ENCODE results near the gene MAN1A2.
"Not testable (repeated sequence)": the region's sequence is repeated elsewhere in the genome, so short reads cannot be mapped to it uniquely, and the experiment has no call there.

The MAN1A2 gene

DNA sequence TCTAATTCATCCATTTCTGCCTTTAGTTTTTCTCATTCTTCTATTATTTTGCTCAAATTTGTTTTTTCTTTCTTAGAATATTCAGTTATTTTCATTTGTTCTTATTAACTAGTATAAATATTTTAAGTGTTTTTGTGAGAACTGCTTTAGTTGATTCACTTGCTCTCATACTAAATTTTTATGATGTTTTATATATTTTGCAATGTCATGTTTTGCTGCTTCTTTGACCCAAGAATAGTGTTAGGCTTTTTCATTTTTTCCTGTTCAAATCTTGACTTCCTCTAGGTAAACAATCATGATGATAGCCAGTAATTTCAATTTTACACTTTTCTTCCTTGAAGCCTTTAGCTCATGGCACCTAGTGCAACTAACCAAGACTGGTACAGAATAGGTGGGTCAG is 45.2 kb downstream of the MAN1A2 start:
- Mint-ChIP-seq H3K4me3 (no peak overlapping the region), H3K9me3 (no peaks in the 10 kb centered on the region), H3K36me3 (peaks cover 29% of the 10 kb centered on the region), H3K4me1 (peaks cover 21% of the 10 kb centered on the region), H3K27ac (peak overlapping the region; percentile 24)
- no peak for ATAC-seq
- no peak for DNase-seq (ENCODE audit: low spot score in 2 of 2)

DNA sequence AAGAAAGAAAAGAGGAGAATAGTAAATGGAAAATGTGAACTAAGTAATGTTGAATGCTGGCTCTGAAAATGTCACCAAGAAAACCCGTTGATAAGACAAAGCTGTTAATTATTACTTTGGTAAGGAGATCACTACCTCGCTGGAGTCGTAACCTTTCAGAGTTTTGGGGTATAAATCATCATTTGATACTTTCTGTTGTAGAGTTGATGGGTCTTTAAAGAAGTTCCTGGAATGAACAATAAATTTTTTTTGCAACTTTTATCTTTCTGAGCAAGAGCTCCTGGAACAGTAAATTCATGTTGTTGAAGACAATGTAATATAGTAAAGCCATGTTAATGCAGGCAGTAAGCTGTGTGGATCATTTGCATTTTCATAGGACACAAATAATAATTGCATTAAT is 46.2 kb downstream of the MAN1A2 start:
- Mint-ChIP-seq H3K27ac (peak overlapping the region; percentile 24), H3K4me1 (peaks cover 14% of the 10 kb centered on the region), H3K36me3 (peaks cover 20% of the 10 kb centered on the region), H3K4me3 (no peak overlapping the region), H3K9me3 (no peaks in the 10 kb centered on the region)
- DNase-seq (ENCODE audit: low spot score in 2 of 2) (no peak), ATAC-seq (no peak)

DNA sequence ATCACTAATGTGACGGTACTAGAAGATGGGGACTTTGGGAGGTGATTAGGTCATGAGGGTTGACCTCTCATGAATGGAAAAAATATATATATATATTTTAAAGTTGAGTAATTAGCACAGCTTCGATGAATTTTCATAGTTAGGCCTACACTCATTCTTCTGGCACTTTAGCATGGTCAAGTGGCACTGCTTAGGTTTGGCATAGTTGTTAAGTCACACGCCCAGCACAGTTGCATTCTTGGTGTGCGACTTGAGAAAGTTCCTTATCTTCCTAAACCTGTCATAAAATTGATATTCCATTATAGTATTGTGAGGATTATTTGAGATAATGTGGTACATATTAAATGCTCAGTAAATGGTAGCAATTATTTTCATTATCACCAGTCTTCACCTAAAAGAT is 47.7 kb downstream of the MAN1A2 start:
- no peak for DNase-seq (ENCODE audit: low spot score in 2 of 2)
- H3K9me3 Mint-ChIP-seq, result no peaks in the 10 kb centered on the region
- no peak overlapping the region for H3K27ac Mint-ChIP-seq
- peaks cover 21% of the 10 kb centered on the region for H3K4me1 Mint-ChIP-seq
- H3K4me3 Mint-ChIP-seq, result no peak overlapping the region
- no peak for ATAC-seq
- peaks cover 12% of the 10 kb centered on the region for H3K36me3 Mint-ChIP-seq

DNA sequence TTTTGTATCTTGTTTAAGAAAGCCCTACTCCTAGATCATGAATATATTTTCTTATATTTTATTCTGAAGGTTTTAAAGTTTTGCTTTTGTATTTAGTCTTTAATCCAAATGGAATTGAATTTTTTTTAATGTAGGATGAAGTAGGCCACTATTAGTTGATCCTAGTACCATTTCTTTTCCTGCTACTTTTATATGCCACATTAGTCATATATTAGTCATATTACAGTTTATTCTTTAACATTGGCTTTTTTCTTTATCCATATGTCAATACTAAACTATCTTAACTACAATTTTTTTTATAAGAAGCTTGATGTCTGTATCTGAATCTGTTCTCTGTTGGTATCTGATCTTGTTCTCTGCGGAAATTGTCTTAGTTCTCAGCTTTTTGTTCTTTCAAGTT is 48.8 kb downstream of the MAN1A2 start:
- Mint-ChIP-seq H3K9me3 (no peaks in the 10 kb centered on the region), H3K36me3 (peaks cover 23% of the 10 kb centered on the region), H3K4me3 (no peak overlapping the region), H3K27ac (no peak overlapping the region), H3K4me1 (peaks cover 27% of the 10 kb centered on the region)
- DNase-seq (ENCODE audit: low spot score in 2 of 2) (no peak), ATAC-seq (no peak)

DNA sequence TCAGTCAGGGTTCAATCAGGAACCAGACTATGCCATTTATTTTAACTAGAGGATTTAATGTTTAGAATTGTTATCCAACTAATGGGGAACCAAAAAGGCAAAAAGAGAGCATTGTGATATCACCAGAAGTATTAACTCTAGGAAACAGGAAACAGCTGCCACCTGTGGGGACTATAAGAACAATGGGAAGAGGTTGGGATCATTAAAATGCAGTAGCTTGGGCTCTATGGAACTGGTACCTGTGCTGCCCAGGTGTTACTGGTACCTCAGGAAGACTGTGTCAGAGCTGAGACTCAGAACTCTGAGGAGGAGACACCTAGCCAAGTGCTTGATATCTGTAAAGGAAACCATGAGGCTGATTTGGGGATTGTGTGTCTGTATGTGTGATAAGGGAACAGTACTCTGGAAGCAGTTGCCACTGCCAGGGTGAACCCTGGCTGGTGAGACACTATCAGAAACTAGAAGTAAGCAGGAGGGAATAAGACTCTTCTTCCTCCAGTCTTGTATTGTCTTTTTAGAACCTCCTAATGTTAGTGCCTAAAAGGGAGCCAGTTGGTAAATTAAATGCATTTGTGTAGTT is 49.4 kb downstream of the MAN1A2 start:
- no peak for ATAC-seq
- Mint-ChIP-seq H3K4me1 (peaks cover 27% of the 10 kb centered on the region), H3K27ac (no peak overlapping the region), H3K36me3 (peaks cover 23% of the 10 kb centered on the region), H3K4me3 (no peak overlapping the region), H3K9me3 (no peaks in the 10 kb centered on the region)
- no peak for DNase-seq (ENCODE audit: low spot score in 2 of 2)

DNA sequence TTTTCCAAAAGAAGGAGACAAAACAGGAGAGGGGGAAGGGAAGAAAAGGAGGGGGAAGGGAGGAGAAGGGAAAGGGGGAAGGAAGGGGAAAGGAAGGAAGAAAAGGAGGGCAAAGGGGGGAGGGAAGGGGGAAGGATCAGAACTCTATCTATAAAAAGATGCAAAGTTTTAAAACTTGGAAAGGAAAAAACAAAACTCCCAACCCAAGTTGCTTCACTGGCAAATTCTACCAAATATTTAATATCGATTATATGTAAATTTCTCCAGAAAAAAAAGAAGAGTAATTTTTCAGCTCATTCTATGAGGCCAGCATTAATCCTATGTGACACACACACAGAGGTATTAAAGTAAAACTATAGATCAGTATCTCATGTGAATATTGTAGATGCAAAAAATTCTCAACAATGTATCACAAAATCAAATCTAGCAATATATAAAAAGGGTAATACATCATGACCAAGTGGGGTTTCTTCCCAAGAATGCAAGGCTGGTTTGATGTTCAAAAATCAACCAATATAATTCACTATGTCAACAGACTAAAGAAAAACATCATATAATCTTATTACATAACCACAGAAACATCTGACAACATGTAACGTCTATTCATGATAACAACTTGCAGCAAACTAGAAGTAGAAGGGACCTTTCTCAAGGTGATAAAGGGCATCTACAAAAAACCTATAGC is 57.9 kb downstream of the MAN1A2 start:
- H3K36me3 Mint-ChIP-seq, result peaks cover 26% of the 10 kb centered on the region
- DNase-seq (ENCODE audit: low spot score in 2 of 2) (no peak), ATAC-seq (no peak)
- H3K4me1 Mint-ChIP-seq, result peaks cover 3% of the 10 kb centered on the region
- no peak overlapping the region for H3K27ac Mint-ChIP-seq
- no peak overlapping the region for H3K4me3 Mint-ChIP-seq
- peaks cover 9% of the 10 kb centered on the region for H3K9me3 Mint-ChIP-seq

DNA sequence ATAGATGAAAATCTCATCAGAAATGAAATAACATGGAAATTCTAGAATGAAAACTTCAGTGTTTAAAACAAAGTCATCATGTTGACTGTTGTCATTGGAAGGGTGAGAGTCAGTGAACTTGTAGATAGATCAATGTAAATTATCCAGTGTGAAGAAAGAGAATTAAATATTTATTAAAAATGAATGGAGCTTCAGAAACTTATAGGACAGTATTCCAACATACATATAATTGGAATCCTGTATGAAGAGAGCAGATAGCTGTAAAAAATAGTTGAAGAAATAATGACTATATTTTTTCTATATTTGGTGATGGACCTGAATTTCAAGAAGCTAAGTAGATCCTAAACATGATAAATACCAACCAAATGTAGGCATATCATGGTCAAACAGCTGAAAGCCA is 60.0 kb downstream of the MAN1A2 start:
- DNase-seq (ENCODE audit: low spot score in 2 of 2) (no peak), ATAC-seq (no peak)
- Mint-ChIP-seq H3K36me3 (peaks cover 18% of the 10 kb centered on the region), H3K4me1 (no peaks in the 10 kb centered on the region), H3K9me3 (peaks cover 9% of the 10 kb centered on the region), H3K4me3 (no peak overlapping the region), H3K27ac (no peak overlapping the region)

DNA sequence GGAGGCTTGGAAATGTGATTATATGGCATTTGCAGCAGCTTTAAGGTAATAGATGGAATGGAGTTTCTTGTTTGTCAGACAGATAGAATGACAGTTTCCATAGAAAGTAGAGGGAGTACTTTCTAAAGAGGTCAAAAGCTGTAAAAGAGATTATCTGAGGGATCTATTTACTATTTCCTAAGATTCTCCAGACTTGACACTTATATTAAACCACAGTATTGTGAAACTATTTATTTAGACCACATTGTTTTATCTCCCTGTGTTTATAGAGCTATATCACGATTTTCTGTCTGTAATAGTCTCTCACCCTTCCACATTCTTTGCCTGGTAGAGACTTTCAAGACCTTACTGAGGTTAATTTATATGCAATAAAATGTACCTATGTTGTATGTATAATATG is 66.7 kb downstream of the MAN1A2 start:
- no peak overlapping the region for H3K4me3 Mint-ChIP-seq
- peaks cover 13% of the 10 kb centered on the region for H3K4me1 Mint-ChIP-seq
- H3K27ac Mint-ChIP-seq, result no peak overlapping the region
- DNase-seq (ENCODE audit: low spot score in 2 of 2) (no peak), ATAC-seq (no peak)
- H3K9me3 Mint-ChIP-seq, result no peaks in the 10 kb centered on the region
- no peaks in the 10 kb centered on the region for H3K36me3 Mint-ChIP-seq

DNA sequence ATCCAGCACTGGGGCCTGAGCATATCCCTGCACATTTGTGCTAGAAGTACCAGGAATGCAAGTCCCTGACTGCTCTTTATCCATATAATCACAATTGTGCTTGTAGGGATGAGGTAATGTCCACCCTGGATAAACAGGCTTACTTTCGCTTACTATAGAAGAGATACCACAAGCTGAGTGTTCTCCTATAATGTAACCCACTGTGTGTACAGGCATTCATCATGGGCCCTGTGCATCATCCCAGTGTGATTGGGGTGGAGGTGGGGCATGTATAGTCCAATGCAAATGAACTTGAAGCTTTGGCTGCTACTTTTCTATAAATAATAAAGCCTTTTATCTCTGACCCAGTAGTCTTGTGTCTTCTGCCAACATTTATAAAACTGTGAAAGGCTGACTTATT is 69.3 kb downstream of the MAN1A2 start:
- DNase-seq (ENCODE audit: low spot score in 2 of 2) (no peak), ATAC-seq (peak; percentile 47)
- Mint-ChIP-seq H3K9me3 (no peaks in the 10 kb centered on the region), H3K4me1 (peaks cover 13% of the 10 kb centered on the region), H3K27ac (no peak overlapping the region), H3K4me3 (no peak overlapping the region), H3K36me3 (no peaks in the 10 kb centered on the region)

DNA sequence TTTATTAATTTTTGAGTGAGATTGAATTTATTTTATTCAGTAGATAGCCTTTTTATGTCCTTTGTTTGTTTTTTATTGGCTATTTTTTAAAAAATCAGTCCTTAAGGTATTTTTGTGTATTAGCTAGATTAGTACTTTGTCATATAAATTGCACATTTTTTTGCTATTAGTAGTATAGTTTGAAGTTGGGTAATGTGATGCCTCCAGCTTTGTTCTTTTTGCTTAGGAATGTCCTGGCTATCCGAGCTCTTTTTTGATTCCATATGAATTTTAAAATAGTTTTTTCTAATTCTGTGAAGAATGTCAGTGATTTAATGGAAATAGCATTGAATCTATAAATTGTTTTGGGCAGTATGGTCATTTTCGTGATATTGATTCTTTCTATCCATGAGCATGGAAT is 80.4 kb downstream of the MAN1A2 start:
- no peak overlapping the region for H3K27ac Mint-ChIP-seq
- peaks cover 53% of the 10 kb centered on the region for H3K36me3 Mint-ChIP-seq

DNA sequence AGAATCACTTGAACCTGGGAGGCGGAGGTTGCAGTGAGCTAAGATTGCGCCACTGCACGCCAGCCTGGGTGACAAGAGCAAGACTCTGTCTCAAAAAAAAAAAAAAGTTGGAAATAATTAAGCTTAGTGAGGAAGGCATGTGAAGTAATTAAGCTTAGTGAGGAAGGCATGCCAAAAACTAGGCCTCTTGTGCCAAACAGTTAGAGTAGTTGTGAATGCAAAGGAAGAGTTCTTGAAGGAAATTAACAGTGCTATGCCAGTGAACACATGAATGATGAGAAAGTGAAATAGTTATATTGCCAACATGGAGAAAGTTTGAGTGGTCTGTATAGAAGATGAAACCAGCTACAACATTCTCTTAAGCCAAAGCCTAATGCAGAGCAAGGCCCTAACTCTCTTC is 85.0 kb downstream of the MAN1A2 start:
- Mint-ChIP-seq H3K4me1 (no peaks in the 10 kb centered on the region), H3K4me3 (no peak overlapping the region), H3K27ac (no peak overlapping the region), H3K36me3 (peaks cover 39% of the 10 kb centered on the region), H3K9me3 (peaks cover 8% of the 10 kb centered on the region)
- DNase-seq (ENCODE audit: low spot score in 2 of 2) (no peak), ATAC-seq (no peak)

More for the DNA sequence above, 80.4 kb downstream of the MAN1A2 start:
- DNase-seq (ENCODE audit: low spot score in 2 of 2) (no peak), ATAC-seq (no peak)
- Mint-ChIP-seq H3K4me3 (no peak overlapping the region), H3K4me1 (no peaks in the 10 kb centered on the region), H3K9me3 (peaks cover 16% of the 10 kb centered on the region)

DNA sequence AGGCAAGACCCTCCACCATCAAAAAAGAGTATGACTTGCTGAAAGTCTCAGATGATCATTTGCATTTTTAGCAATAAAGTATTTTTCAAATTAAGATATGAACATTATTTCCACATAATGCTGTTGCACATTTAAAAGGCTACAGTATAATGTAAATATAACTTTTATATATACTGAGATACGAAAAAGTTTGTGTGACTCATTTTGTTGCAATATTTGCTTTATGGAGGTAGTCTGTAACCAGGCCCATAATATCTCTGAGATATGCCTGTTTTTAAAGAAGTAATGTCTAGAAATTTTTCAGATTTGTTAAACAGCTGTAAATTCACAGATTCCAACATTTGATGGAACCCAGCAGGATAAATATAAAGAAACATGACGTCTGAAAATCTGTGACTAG is 86.7 kb downstream of the MAN1A2 start:
- H3K9me3 Mint-ChIP-seq, result peaks cover 8% of the 10 kb centered on the region
- no peak overlapping the region for H3K4me3 Mint-ChIP-seq
- no peak overlapping the region for H3K27ac Mint-ChIP-seq
- ATAC-seq (no peak), DNase-seq (ENCODE audit: low spot score in 2 of 2) (no peak)
- H3K4me1 Mint-ChIP-seq, result no peaks in the 10 kb centered on the region
- peaks cover 26% of the 10 kb centered on the region for H3K36me3 Mint-ChIP-seq

DNA sequence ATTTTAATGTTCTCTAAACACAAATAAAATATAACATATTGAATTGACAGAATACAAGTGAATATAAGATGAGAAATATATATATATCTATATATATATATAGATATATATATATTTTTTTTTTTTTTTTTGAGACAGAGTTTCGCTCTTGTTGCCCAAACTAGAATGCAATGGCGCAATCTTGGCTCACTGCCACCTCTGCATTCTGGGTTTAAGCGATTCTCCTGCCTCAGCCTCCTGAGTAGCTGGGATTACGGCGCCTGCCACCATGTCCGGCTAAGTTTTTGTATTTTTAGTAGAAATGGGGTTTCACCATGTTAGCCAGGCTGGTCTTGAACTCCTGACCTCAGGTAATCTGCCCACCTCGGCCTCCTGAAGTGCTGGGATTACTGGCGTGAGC is 91.2 kb downstream of the MAN1A2 start:
- not testable (repeated sequence) for H3K4me1 Mint-ChIP-seq; H3K9me3 Mint-ChIP-seq; H3K36me3 Mint-ChIP-seq; DNase-seq (ENCODE audit: low spot score in 2 of 2); H3K27ac Mint-ChIP-seq; ATAC-seq; H3K4me3 Mint-ChIP-seq

DNA sequence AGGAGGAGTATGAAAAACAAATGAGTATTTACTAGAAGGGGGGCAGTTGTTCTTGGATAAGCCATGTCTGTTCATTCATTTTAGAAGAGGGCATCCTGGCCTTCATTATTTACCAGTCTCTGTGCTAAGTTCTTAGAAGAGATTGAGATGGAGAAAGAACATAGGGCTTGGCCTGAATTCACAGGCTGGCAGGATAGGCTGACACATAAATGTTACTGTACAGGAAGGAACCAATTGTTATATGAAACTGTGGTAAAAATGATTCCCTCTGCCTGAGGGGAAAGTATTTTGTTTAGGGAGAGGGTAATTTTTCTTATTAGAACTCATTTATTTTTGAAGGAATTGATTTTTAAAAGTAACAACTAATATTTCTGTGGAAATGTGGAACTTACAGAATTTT is 99.5 kb downstream of the MAN1A2 start:
- ATAC-seq (no peak), DNase-seq (ENCODE audit: low spot score in 2 of 2) (no peak)
- Mint-ChIP-seq H3K9me3 (no peaks in the 10 kb centered on the region), H3K27ac (no peak overlapping the region), H3K4me1 (no peaks in the 10 kb centered on the region), H3K36me3 (peaks cover 23% of the 10 kb centered on the region), H3K4me3 (no peak overlapping the region)

DNA sequence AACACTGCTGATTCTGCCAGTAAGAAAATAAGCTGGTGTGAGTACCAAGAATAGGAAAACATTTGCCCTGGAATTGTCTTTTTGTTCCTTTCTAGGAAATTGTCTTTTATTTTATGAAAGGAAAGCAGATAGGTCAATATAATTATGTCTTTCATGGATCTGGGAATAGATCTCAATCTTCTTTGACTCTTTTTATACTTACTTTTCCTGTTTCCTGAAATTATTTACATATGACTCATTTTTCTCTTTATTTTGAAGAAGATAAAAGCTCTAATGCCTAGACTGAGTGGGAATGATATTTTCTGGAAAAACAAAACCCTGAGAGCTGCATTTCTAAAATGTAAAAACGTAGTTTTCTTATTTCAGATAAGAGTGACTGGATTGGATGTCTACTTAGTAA is 100.1 kb downstream of the MAN1A2 start:
- H3K9me3 Mint-ChIP-seq, result no peaks in the 10 kb centered on the region
- H3K4me1 Mint-ChIP-seq, result no peaks in the 10 kb centered on the region
- H3K4me3 Mint-ChIP-seq, result no peak overlapping the region
- peaks cover 23% of the 10 kb centered on the region for H3K36me3 Mint-ChIP-seq
- ATAC-seq (no peak), DNase-seq (ENCODE audit: low spot score in 2 of 2) (no peak)
- no peak overlapping the region for H3K27ac Mint-ChIP-seq

DNA sequence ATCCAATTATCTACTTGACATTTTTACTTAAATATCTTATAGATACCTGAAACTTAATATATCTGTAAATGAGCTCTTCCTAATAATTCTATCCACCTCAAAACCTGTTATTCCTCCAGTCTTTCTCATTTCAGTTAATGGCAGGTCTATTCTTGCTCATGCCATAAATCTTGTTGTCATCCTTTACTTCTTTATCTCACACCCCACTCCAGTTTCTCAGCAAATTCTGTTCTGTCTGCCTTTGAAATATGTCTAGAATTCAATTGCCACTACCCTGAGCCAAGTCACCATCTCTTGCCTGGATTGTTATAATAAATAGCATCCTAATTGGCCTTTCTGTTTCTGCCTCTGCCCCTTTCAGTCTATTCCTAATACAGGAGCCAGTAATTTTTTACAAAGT is 105.8 kb downstream of the MAN1A2 start:
- no peak overlapping the region for H3K4me3 Mint-ChIP-seq
- DNase-seq (ENCODE audit: low spot score in 2 of 2) (no peak), ATAC-seq (no peak)
- H3K36me3 Mint-ChIP-seq, result peaks cover 8% of the 10 kb centered on the region
- no peak overlapping the region for H3K27ac Mint-ChIP-seq
- peaks cover 4% of the 10 kb centered on the region for H3K9me3 Mint-ChIP-seq
- no peaks in the 10 kb centered on the region for H3K4me1 Mint-ChIP-seq
